ENCODE measurements around the gene MYG1.
"Not testable (repeated sequence)": the region's sequence is repeated elsewhere in the genome, so short reads cannot be mapped to it uniquely, and the experiment has no call there.

MYG1 gene

GRCh38 chr12:53287741-53288216 is 11.7 kb upstream of the MYG1 start:
- DNase-seq = peak; percentile 58

- no peak for DNase-seq
These were observed 11.2 kb upstream of the MYG1 start for GRCh38 chr12:53288322-53288721.

- no peak for DNase-seq
These were observed 9.6 kb upstream of the MYG1 start for GRCh38 chr12:53289891-53290290.

GRCh38 chr12:53290661-53291060 is 8.8 kb upstream of the MYG1 start:
- no peak for DNase-seq

GRCh38 chr12:53292426-53292825 is 7.1 kb upstream of the MYG1 start:
- DNase-seq = no peak

- peak; percentile 73 for DNase-seq
These were observed 4.2 kb upstream of the MYG1 start, which contains the start of gene PFDN5 for GRCh38 chr12:53295070-53295890. TSS of gene PFDN5 (plus strand) at chr12:53295542. CDS start at chr12:53295568, 26 bp downstream.

GRCh38 chr12:53295891-53296219 is 3.6 kb upstream of the MYG1 start:
- no peak for DNase-seq

GRCh38 chr12:53297106-53297505 is 2.4 kb upstream of the MYG1 start:
- DNase-seq = not testable (repeated sequence)

GRCh38 chr12:53298164-53298563 is 1.3 kb upstream of the MYG1 start:
- DNase-seq = no peak

GRCh38 chr12:53299101-53299453 is 418 bp upstream of the MYG1 start:
- no peak for DNase-seq

GRCh38 chr12:53300187-53300586 is 692 bp downstream of the MYG1 start:
- DNase-seq = no peak

GRCh38 chr12:53302903-53303302 is 3.4 kb downstream of the MYG1 start:
- no peak for DNase-seq

GRCh38 chr12:53306826-53307225 is 7.3 kb downstream of the MYG1 start:
- no peak for DNase-seq

- no peak for DNase-seq
These were observed 8.8 kb downstream of the MYG1 start for GRCh38 chr12:53308276-53308675.

- DNase-seq = no peak
These were observed 14.5 kb downstream of the MYG1 start for GRCh38 chr12:53313996-53314395.

GRCh38 chr12:53320352-53321195 is 21.1 kb downstream of the MYG1 start:
- no peak for DNase-seq

GRCh38 chr12:53324113-53324778 is 24.8 kb downstream of the MYG1 start:
- DNase-seq = peak; percentile 33

- peak; percentile 73 for DNase-seq
These were observed 25.4 kb downstream of the MYG1 start for GRCh38 chr12:53324779-53325510.

- DNase-seq = peak; percentile 13
These were observed 26.1 kb downstream of the MYG1 start for GRCh38 chr12:53325511-53326061.

- DNase-seq = no peak
These were observed 27.1 kb downstream of the MYG1 start for GRCh38 chr12:53326460-53327185.

- no peak for DNase-seq
These were observed 28.0 kb downstream of the MYG1 start for GRCh38 chr12:53327435-53328042.
